A673 (cell line): Measurements from ENCODE around the gene CPZ. TPM values are rescaled to one million over a fixed set of nuclear protein-coding genes. Genes with fewer than 3 reads are reported as not detected.

ENCODE experiments used
- BruUV-seq: library from RNA; stranded (reverse); fragments of 400-500 nt; replicated peaks from 2 replicates; lab custom pipeline; 2021; lab: Mats Ljungman, UMichigan
- CTCF ChIA-PET: fragments of 300-600 bp; sonication (Branson Sonifier 250); formaldehyde crosslinking; loops from one replicate; lab custom pipeline; 2022; ENCODE audit warnings: antibody characterized with exemption; lab: Charles Lee
- POLR2A ChIA-PET: fragments of 300-600 bp; sonication (Branson Sonifier 250); formaldehyde crosslinking; loops from one replicate; lab custom pipeline; 2022; ENCODE audit warnings: antibody characterized with exemption; ENCODE audit not compliant: low non-redundant PET; lab: Charles Lee
- DNase-seq: peaks from one replicate; pipeline ENCODE4 v3.0.0-alpha.2; 2015; ENCODE audit warnings: low spot score
- H3K27ac ChIP-seq: fragments of 200-600 bp; sonication (generic); 2 replicates; pipeline ENCODE4 v1.5.1; 2016; ENCODE audit warnings: mixed run types, low read depth, mild to moderate bottlenecking, mixed read lengths, antibody characterized with exemption, low read length; ENCODE audit not compliant: poor library complexity, severe bottlenecking
- H3K27me3 ChIP-seq: fragments of 200-600 bp; sonication (generic); replicated peaks from 2 replicates; pipeline ENCODE4 v1.6.1; 2017; ENCODE audit warnings: mixed run types, low read depth, mild to moderate bottlenecking, mixed read lengths, antibody characterized with exemption, low read length; ENCODE audit not compliant: insufficient read depth, poor library complexity
- H3K36me3 ChIP-seq: fragments of 200-600 bp; sonication (generic); 2 replicates; pipeline ENCODE4 v1.6.1; 2016; ENCODE audit warnings: mixed run types, mild to moderate bottlenecking, mixed read lengths, antibody characterized with exemption, low read length; ENCODE audit not compliant: insufficient read depth, poor library complexity, severe bottlenecking
- H3K4me1 ChIP-seq: fragments of 200-600 bp; sonication (generic); 2 replicates; pipeline ENCODE4 v1.6.1; 2017; ENCODE audit warnings: mixed run types, mild to moderate bottlenecking, mixed read lengths, antibody characterized with exemption, low read length; ENCODE audit not compliant: insufficient read depth, poor library complexity, severe bottlenecking
- H3K4me3 ChIP-seq: fragments of 200-600 bp; sonication (generic); 2 replicates; pipeline ENCODE4 v1.5.1; 2016; ENCODE audit warnings: low read depth, mixed run types, mild to moderate bottlenecking, mixed read lengths, low read length; ENCODE audit not compliant: poor library complexity, severe bottlenecking
- H3K9me3 ChIP-seq: fragments of 200-600 bp; sonication (generic); 2 replicates; pipeline ENCODE4 v1.6.1; 2016; ENCODE audit warnings: mixed run types, low read depth, mild to moderate bottlenecking, mixed read lengths, antibody characterized with exemption, low read length; ENCODE audit not compliant: poor library complexity, severe bottlenecking
- EZH2 ChIP-seq: fragments of 200-600 bp; sonication (generic); IDR thresholded peaks from 2 replicates; pipeline ENCODE4 v1.6.1; 2017; ENCODE audit warnings: borderline replicate concordance, low read depth, mild to moderate bottlenecking, mixed read lengths, antibody characterized with exemption, low read length; ENCODE audit not compliant: poor library complexity, severe bottlenecking
- intact Hi-C: fragments of 100-400 bp; cut with micrococcal nuclease; formaldehyde crosslinking; loops from one replicate; pipeline ENCODE4 v1.10.0; 2022; ENCODE audit not compliant: unreplicated experiment
- total RNA-seq: library from RNA; stranded (reverse); gene quantifications from 2 replicates; pipeline ENCODE4 v1.2.3, GENCODE V29; 2021
- TF ChIP-seq, protein P1 (sequence below): fragments of 300-800, 200-600 bp; sonication (generic); conservative IDR thresholded peaks from 2 replicates; pipeline ENCODE4 v1.5.1; 2017; ENCODE audit warnings: low read depth, mild to moderate bottlenecking, antibody characterized with exemption, low read length, moderate library complexity, mixed read lengths

CPZ gene
- total RNA-seq, 1 experiment from 2014 or later, result 0.34 TPM

DNA sequence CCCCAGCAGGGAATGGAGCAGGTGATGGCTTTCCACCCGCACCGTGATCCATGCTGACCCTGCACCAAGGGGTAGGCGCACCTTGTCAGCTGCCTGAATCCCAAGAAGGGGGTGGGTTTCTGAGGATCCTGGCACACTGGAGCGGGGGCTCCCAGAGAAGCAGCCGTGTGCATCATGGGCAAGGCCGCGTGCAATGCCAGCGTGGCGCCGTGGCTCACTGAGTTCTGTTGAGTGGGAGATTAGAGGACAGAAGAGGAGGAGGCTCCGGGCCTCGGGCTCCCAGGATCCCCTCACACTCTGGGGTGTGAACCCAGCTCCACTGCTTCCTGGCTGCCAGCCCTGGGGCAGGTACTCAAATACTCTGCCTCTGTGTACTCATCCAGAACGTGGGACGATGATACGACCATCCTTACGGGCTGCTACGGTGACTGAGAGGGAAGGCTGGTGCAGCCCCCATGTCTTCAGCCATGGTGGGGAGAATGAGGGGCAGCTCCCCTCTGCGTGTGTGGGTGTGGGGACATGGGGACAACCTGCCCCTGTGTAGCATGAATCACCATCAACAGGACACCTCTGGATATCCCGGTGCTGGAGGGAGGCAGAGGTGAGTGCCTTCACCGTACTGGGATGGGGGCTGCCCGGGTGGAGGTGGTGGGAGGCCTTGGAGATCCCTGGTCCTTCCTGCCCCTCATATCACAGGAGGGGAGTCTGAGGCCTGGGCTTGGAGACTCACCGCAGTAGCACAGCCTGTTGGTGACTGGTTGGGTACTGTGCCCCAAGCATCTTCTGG, 52.6 kb downstream of the CPZ start:
- intact Hi-C loops, result no loop called here
- no peaks in the 10 kb centered on the region for H3K36me3 ChIP-seq
- CTCF ChIA-PET, result no interaction called here
- H3K27ac ChIP-seq, result no peak overlapping the region
- H3K9me3 ChIP-seq, result no peaks in the 10 kb centered on the region
- DNase-seq, result no peak
- no peaks in the 10 kb centered on the region for H3K4me1 ChIP-seq
- H3K4me3 ChIP-seq, result no peak overlapping the region
- peaks cover 41% of the 10 kb centered on the region for H3K27me3 ChIP-seq
- POLR2A ChIA-PET, result no interaction called here
- no TSS peak for BruUV-seq
- TF ChIP-seq, protein P1, sequence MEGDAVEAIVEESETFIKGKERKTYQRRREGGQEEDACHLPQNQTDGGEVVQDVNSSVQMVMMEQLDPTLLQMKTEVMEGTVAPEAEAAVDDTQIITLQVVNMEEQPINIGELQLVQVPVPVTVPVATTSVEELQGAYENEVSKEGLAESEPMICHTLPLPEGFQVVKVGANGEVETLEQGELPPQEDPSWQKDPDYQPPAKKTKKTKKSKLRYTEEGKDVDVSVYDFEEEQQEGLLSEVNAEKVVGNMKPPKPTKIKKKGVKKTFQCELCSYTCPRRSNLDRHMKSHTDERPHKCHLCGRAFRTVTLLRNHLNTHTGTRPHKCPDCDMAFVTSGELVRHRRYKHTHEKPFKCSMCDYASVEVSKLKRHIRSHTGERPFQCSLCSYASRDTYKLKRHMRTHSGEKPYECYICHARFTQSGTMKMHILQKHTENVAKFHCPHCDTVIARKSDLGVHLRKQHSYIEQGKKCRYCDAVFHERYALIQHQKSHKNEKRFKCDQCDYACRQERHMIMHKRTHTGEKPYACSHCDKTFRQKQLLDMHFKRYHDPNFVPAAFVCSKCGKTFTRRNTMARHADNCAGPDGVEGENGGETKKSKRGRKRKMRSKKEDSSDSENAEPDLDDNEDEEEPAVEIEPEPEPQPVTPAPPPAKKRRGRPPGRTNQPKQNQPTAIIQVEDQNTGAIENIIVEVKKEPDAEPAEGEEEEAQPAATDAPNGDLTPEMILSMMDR, result no peak
- TF ChIP-seq EZH2, result no peak

- no peak for TF ChIP-seq EZH2
- TF ChIP-seq, protein P1, result no peak
- H3K4me3 ChIP-seq, result no peak overlapping the region
- DNase-seq, result no peak
- intact Hi-C loops, result no loop called here
- CTCF ChIA-PET, result no interaction called here
- no peaks in the 10 kb centered on the region for H3K36me3 ChIP-seq
- POLR2A ChIA-PET, result no interaction called here
- no peak overlapping the region for H3K27ac ChIP-seq
- H3K4me1 ChIP-seq, result no peaks in the 10 kb centered on the region
- H3K9me3 ChIP-seq, result no peaks in the 10 kb centered on the region
- peaks cover 47% of the 10 kb centered on the region for H3K27me3 ChIP-seq
- no TSS peak for BruUV-seq
Observed at GRCh38 chr4:8645753-8646124, 53.2 kb downstream of the CPZ start.

- Histone ChIP-seq H3K36me3 (no peaks in the 10 kb centered on the region), H3K27me3 (peaks cover 54% of the 10 kb centered on the region), H3K4me3 (no peak overlapping the region), H3K4me1 (no peaks in the 10 kb centered on the region), H3K9me3 (no peaks in the 10 kb centered on the region), H3K27ac (no peak overlapping the region)
- POLR2A ChIA-PET, result no interaction called here
- CTCF ChIA-PET, result no interaction called here
- intact Hi-C loops, result no loop called here
- no peak for DNase-seq
- BruUV-seq, result no TSS peak
- TF ChIP-seq, protein P1, result no peak
- TF ChIP-seq EZH2, result no peak
Observed at GRCh38 chr4:8646296-8647093, 53.9 kb downstream of the CPZ start.
